Kidney (tissue), 14 donors: Measurements from ENCODE around the gene AOPEP. TPM values are rescaled to one million over a fixed set of nuclear protein-coding genes. Genes with fewer than 3 reads are reported as not detected.

Source experiments
- DNase-seq, 5 donors: peaks; one replicate each; pipeline ENCODE4 v3.0.0-alpha.2; 2013 to 2020
- FAIRE-seq: peaks from 2 replicates; lab custom pipeline; 2012; peaks lifted over from hg19 to GRCh38; lab: Jason Lieb, UNC
- H3K27ac ChIP-seq, 2 donors: one replicate each; pipeline ENCODE4 v1.7.0; 2013; ENCODE audit warnings: low read depth in 2 of 2, low read length in 2 of 2, inconsistent platforms in 1 of 2
- H3K27me3 ChIP-seq: one replicate; pipeline ENCODE4 v1.7.1; 2013; ENCODE audit warnings: low read length, inconsistent platforms; ENCODE audit not compliant: control insufficient read depth, insufficient read depth
- H3K36me3 ChIP-seq, 3 donors: one replicate each; pipeline versions ENCODE4 v1.7.0 to v1.7.1; 2013; ENCODE audit warnings: low read length in 3 of 3, control low read depth in 1 of 3, inconsistent platforms in 1 of 3; ENCODE audit not compliant: insufficient read depth in 3 of 3, control insufficient read depth in 2 of 3
- H3K4me1 ChIP-seq, 3 donors: one replicate each; pipeline versions ENCODE4 v1.7.0 to v1.7.1; 2013; ENCODE audit warnings: low read length in 3 of 3, inconsistent platforms in 1 of 3, low read depth in 1 of 3; ENCODE audit not compliant: control insufficient read depth in 2 of 3, insufficient read depth in 2 of 3
- H3K4me3 ChIP-seq, 3 donors: one replicate each; pipeline versions ENCODE4 v1.7.0 to v1.8.1; 2013; ENCODE audit warnings: low read length in 3 of 3, control low read depth in 1 of 3, inconsistent platforms in 1 of 3
- H3K9ac ChIP-seq, 3 donors: one replicate each; pipeline versions ENCODE4 v1.7.0 to v1.7.1; 2013; ENCODE audit warnings: low read length in 3 of 3, control low read depth in 1 of 3, inconsistent platforms in 1 of 3
- H3K9me3 ChIP-seq, 3 donors: one replicate each; pipeline versions ENCODE4 v1.7.0 to v1.7.1; 2013; ENCODE audit warnings: low read length in 3 of 3, control low read depth in 1 of 3, inconsistent platforms in 1 of 3; ENCODE audit not compliant: control insufficient read depth in 2 of 3, insufficient read depth in 1 of 3
- intact Hi-C: fragments of 100-400 bp; cut with DNase I; formaldehyde crosslinking; loops from one replicate; pipeline ENCODE4 v1.11.1; 2022
- polyA plus RNA-seq: library from polyadenylated mRNA; stranded (reverse); fragments of 350-450 nt; fragmentation: Illumina TruSeq; extraction: RNeasy Lipid Tissue Mini Kit (QIAGEN cat#74804); gene quantifications from one replicate; pipeline ENCODE4 v1.2.3, GENCODE V29; 2014; ENCODE audit warnings: low read depth, low replicate concordance; ENCODE audit not compliant: insufficient read depth
- total RNA-seq: library from RNA; stranded (reverse); fragmentation: NEBNext Ultra II Directional; extraction: Animal tissue kit (Norgen Biotek cat#: 25700); gene quantifications from one replicate; pipeline ENCODE4 v1.2.1, GENCODE V29; 2021
- TF ChIP-seq, protein P1 (sequence below): IDR thresholded peaks from 3 replicates; pipeline ENCODE4 v1.5.1; 2012; ENCODE audit warnings: mild to moderate bottlenecking, moderate library complexity, borderline replicate concordance; ENCODE audit not compliant: insufficient read depth; ENCODE audit errors: extremely low read depth
- donor health status: control.
- donor health status: control.
- donor health status: control.
- donor health status: control.
- donor health status: control.
- donor health status: DM: yes; HTN: yes; CAD: no.
- donor health status: Normal renal cell carcinoma (clear cell type).

AOPEP gene
- total and polyA plus RNA-seq, 2 donors from 2014 or later, result 52.2 to 119 TPM

DNA sequence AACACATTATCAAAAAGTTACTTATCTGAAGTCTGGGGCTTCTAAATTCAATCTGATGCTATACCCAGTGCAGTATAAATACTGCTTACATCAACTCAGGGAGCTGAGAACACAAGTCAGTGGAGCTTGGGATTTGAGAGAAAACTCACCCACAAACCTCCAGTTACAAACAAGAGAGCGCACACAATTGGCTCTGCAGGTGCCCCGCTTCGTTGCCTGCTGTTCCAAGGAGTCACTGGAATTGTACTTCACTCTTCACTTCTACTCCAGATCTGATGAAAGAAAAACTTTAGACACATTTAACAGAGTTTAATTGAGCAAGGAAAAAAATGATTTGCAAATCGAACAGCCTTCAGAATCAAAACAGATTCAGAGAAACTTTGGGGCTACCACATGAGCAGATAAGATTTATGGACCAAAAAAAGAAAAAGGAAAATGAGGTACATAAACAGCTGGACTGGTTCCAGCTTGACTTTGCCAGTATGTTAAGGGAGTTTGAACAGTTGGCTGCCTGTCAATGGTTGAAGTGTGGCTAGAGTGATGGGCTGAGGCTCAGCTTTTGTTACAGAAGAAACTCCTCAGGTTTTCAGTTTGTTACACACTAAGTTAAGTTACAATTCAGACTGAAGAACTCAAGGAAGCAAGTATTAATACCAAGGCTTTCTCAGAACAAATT is 156.6 kb downstream of the AOPEP start:
- TF ChIP-seq, protein P1, sequence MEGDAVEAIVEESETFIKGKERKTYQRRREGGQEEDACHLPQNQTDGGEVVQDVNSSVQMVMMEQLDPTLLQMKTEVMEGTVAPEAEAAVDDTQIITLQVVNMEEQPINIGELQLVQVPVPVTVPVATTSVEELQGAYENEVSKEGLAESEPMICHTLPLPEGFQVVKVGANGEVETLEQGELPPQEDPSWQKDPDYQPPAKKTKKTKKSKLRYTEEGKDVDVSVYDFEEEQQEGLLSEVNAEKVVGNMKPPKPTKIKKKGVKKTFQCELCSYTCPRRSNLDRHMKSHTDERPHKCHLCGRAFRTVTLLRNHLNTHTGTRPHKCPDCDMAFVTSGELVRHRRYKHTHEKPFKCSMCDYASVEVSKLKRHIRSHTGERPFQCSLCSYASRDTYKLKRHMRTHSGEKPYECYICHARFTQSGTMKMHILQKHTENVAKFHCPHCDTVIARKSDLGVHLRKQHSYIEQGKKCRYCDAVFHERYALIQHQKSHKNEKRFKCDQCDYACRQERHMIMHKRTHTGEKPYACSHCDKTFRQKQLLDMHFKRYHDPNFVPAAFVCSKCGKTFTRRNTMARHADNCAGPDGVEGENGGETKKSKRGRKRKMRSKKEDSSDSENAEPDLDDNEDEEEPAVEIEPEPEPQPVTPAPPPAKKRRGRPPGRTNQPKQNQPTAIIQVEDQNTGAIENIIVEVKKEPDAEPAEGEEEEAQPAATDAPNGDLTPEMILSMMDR, result no peak
- Histone ChIP-seq H3K4me3 (no peak overlapping the region), H3K27me3 (no peaks in the 10 kb centered on the region), H3K9me3 (no peaks in the 10 kb centered on the region), H3K4me1 (peaks cover 0 to 3% (median 0%) of the 10 kb centered on the region in 3 donors), H3K36me3 (no peaks in the 10 kb centered on the region), H3K27ac (no peak overlapping the region), H3K9ac (no peak overlapping the region)
- intact Hi-C loops, result no loop called here
- peak in 2 of 5 donors; percentile 67 to 71 for DNase-seq
- FAIRE-seq, result no peak

DNA sequence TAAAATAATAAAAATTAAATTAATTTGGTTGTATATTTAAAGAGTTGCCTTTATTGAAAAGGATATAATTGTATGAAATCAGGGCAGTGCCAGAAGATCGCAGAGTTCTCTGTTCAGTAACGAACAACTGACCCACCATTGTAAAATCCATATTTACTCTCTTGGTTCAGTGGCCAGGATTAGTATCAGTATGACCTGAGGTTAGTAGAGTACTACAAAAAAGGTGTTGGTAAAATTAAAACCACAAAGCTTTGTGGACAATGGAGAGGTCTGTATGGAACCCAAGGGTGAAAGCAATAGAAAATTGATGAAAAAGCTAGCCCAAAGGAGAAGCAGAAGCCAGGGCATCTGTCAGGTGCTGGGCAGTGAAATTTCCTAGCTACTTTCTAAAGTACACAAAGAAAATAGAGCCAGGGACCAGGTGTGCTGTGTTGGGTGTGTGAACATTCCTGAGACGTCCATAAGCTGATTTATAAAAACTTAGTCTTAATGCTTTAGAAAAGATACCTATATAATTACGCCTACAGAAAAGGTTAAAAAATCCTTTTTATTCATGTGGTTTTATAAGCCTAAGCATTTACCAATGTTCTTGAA is 159.5 kb downstream of the AOPEP start:
- H3K36me3 ChIP-seq, result no peaks in the 10 kb centered on the region
- TF ChIP-seq, protein P1, result no peak
- DNase-seq (no peak), FAIRE-seq (no peak)
- H3K9me3 ChIP-seq, result peaks cover 0 to 2% (median 0%) of the 10 kb centered on the region in 3 donors
- H3K4me3 ChIP-seq, result no peak overlapping the region
- no peak overlapping the region for H3K27ac ChIP-seq
- intact Hi-C loops, result no loop called here
- no peaks in the 10 kb centered on the region for H3K27me3 ChIP-seq
- peaks cover 0 to 3% (median 0%) of the 10 kb centered on the region in 3 donors for H3K4me1 ChIP-seq
- H3K9ac ChIP-seq, result no peak overlapping the region

DNA sequence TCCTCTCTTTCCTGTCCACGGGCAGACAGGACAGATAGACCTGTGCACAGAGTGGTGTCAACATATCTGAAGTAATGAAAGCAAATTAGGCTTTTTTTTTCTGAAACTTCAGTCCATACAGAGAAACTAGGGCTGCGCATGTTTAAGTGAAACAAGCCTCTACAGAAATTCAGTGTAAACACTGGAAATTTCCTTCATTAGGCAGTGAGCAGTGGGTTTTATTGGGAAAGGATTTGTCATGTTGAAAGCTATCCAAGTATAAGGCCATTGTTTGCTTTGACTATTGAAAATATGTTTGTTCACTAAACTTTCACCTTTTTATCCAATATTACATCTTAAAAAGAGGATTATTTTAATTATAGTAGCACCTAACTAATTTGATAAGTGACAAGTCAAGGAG is 161.2 kb downstream of the AOPEP start:
- H3K4me3 ChIP-seq, result no peak overlapping the region
- H3K4me1 ChIP-seq, result peaks cover 0 to 3% (median 0%) of the 10 kb centered on the region in 3 donors
- TF ChIP-seq, protein P1, result no peak
- intact Hi-C loops, result no loop called here
- no peak for FAIRE-seq
- H3K27me3 ChIP-seq, result no peaks in the 10 kb centered on the region
- peaks cover 0 to 9% (median 0%) of the 10 kb centered on the region in 3 donors for H3K9me3 ChIP-seq
- DNase-seq, result no peak
- H3K36me3 ChIP-seq, result no peaks in the 10 kb centered on the region
- H3K9ac ChIP-seq, result no peak overlapping the region
- no peak overlapping the region for H3K27ac ChIP-seq
